Fibroblast of lung (primary cell): Measurements from ENCODE around the gene OVCH1.

Experiments used
- EZH2 ChIP-seq: IDR thresholded peaks from 2 replicates; pipeline ENCODE4 v1.5.1; 2012; ENCODE audit warnings: low read length, control low read depth, mild to moderate bottlenecking; ENCODE audit errors: missing control alignments
- TF ChIP-seq, protein P1 (sequence below), 2 donors: IDR thresholded peaks in 1 of 2; conservative IDR thresholded peaks in 1 of 2; 1 replicate in 1 of 2; 2 replicates in 1 of 2; pipeline ENCODE4 v1.5.1; 2011 to 2012; ENCODE audit warnings: low read length in 2 of 2, control low read depth in 1 of 2, inconsistent platforms in 1 of 2, low read depth in 1 of 2, mild to moderate bottlenecking in 1 of 2

DNA sequence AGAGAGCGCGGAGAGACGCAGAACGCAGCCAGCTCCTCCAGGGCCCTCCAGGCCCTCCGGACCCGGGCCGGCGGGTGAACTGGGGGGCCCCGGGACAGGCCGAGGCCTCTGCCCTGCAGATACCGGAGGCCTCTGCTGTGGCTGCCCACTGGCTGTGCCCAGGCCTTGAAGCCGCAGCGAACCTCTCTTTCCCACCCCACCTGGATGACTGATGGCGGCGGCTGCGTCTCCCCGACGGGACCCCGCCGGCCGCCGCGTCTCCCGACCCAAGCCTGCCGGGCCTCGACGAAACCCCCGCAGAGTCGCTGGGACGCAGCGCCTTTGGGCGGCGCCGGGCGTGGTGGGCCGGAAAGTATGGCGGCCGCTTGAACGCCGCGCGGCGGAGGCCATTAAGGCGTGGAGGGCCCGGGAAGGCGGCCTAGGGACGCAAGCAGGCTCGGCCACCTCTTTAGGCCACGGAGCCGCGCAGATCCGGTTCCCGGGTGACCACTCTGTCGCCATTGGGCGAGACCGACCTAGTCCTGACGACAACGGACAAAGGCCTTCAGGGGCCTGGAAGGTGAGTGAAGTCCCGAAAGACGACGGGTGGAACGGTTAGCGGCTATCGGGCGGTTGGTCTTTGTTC is 108.1 kb downstream of the OVCH1 start:
- no peak for TF ChIP-seq EZH2
- TF ChIP-seq, protein P1, sequence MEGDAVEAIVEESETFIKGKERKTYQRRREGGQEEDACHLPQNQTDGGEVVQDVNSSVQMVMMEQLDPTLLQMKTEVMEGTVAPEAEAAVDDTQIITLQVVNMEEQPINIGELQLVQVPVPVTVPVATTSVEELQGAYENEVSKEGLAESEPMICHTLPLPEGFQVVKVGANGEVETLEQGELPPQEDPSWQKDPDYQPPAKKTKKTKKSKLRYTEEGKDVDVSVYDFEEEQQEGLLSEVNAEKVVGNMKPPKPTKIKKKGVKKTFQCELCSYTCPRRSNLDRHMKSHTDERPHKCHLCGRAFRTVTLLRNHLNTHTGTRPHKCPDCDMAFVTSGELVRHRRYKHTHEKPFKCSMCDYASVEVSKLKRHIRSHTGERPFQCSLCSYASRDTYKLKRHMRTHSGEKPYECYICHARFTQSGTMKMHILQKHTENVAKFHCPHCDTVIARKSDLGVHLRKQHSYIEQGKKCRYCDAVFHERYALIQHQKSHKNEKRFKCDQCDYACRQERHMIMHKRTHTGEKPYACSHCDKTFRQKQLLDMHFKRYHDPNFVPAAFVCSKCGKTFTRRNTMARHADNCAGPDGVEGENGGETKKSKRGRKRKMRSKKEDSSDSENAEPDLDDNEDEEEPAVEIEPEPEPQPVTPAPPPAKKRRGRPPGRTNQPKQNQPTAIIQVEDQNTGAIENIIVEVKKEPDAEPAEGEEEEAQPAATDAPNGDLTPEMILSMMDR (conservative IDR thresholded peaks at IDR 0.05 in 1 of 2, IDR thresholded peaks at IDR 0.05 in 1 of 2; ENCODE audit: low read depth in 1 of 2, low read length in 2 of 2): no peak
